Panc1 (cell line): ENCODE results near the gene SERPINF2.

Source experiments
- POLR2AphosphoS5 ChIP-seq: IDR thresholded peaks from 2 replicates; pipeline ENCODE4 v1.6.1; 2012; ENCODE audit warnings: mild to moderate bottlenecking, low read depth, low read length, moderate library complexity
- SIN3A ChIP-seq: IDR thresholded peaks from 2 replicates; pipeline ENCODE4 v1.6.1; 2012; ENCODE audit warnings: low read depth, mild to moderate bottlenecking, low read length, moderate library complexity, borderline replicate concordance; ENCODE audit not compliant: insufficient read depth
- TCF7L2 ChIP-seq: IDR thresholded peaks from 2 replicates; pipeline ENCODE4 v1.6.1; 2011; ENCODE audit warnings: mild to moderate bottlenecking, low read depth, low read length, inconsistent platforms
- TF ChIP-seq, protein P1 (sequence below): fragments of 450-650 bp; IDR thresholded peaks from 2 replicates; pipeline ENCODE4 v1.5.1; 2017; ENCODE audit warnings: mild to moderate bottlenecking
- TF ChIP-seq, protein P2 (sequence below), 2 experiments: IDR thresholded peaks; 2 replicates each; pipeline ENCODE4 v1.6.1; 2011 to 2012; ENCODE audit warnings: low read depth in 2 of 2, control low read depth in 1 of 2, low read length in 1 of 2, mild to moderate bottlenecking in 1 of 2, moderate library complexity in 1 of 2; ENCODE audit not compliant: insufficient read depth in 1 of 2

DNA sequence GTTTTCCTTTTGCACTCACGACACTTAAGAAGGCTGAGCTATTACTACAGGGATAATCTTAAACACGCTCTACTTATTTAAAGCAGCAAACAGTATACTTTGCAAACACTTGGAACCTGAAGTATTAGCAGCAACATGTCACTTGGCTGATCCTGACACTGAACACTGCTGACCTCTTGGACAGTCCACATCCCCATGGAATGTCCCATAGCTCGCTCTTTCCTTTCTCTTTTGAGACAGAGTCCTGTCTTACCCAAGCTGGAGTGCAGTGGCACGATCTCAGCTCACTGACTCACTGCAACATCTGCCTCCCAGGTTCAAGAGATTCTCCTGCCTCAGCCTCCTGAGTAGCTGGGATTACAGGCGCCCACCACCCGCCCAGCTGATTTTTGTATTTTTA lies 60.6 kb downstream of the SERPINF2 start:
- TF ChIP-seq, protein P1, sequence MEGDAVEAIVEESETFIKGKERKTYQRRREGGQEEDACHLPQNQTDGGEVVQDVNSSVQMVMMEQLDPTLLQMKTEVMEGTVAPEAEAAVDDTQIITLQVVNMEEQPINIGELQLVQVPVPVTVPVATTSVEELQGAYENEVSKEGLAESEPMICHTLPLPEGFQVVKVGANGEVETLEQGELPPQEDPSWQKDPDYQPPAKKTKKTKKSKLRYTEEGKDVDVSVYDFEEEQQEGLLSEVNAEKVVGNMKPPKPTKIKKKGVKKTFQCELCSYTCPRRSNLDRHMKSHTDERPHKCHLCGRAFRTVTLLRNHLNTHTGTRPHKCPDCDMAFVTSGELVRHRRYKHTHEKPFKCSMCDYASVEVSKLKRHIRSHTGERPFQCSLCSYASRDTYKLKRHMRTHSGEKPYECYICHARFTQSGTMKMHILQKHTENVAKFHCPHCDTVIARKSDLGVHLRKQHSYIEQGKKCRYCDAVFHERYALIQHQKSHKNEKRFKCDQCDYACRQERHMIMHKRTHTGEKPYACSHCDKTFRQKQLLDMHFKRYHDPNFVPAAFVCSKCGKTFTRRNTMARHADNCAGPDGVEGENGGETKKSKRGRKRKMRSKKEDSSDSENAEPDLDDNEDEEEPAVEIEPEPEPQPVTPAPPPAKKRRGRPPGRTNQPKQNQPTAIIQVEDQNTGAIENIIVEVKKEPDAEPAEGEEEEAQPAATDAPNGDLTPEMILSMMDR, result no peak
- TF ChIP-seq POLR2AphosphoS5, result no peak
- TF ChIP-seq, protein P2, sequence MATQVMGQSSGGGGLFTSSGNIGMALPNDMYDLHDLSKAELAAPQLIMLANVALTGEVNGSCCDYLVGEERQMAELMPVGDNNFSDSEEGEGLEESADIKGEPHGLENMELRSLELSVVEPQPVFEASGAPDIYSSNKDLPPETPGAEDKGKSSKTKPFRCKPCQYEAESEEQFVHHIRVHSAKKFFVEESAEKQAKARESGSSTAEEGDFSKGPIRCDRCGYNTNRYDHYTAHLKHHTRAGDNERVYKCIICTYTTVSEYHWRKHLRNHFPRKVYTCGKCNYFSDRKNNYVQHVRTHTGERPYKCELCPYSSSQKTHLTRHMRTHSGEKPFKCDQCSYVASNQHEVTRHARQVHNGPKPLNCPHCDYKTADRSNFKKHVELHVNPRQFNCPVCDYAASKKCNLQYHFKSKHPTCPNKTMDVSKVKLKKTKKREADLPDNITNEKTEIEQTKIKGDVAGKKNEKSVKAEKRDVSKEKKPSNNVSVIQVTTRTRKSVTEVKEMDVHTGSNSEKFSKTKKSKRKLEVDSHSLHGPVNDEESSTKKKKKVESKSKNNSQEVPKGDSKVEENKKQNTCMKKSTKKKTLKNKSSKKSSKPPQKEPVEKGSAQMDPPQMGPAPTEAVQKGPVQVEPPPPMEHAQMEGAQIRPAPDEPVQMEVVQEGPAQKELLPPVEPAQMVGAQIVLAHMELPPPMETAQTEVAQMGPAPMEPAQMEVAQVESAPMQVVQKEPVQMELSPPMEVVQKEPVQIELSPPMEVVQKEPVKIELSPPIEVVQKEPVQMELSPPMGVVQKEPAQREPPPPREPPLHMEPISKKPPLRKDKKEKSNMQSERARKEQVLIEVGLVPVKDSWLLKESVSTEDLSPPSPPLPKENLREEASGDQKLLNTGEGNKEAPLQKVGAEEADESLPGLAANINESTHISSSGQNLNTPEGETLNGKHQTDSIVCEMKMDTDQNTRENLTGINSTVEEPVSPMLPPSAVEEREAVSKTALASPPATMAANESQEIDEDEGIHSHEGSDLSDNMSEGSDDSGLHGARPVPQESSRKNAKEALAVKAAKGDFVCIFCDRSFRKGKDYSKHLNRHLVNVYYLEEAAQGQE (IDR thresholded peaks at IDR 0.05; ENCODE audit: insufficient read depth in 1 of 2, low read depth in 2 of 2, low read length in 1 of 2), result no peak
- no peak for TF ChIP-seq SIN3A
- TF ChIP-seq TCF7L2, result no peak
